NCI-H146 treated with DMSO at 0.1 percent for 48 hours (cell line): ENCODE results near the gene RITA1.

ENCODE experiments used
- DNase-seq: peaks from one replicate; lab custom pipeline; 2025; ENCODE audit not compliant: unreplicated experiment; lab: John Stamatoyannopoulos, UW

The RITA1 gene

GRCh38 chr12:113152835-113153814 is 32.4 kb upstream of the RITA1 start:
- peak; percentile 50 for DNase-seq

GRCh38 chr12:113154351-113154973 is 31.1 kb upstream of the RITA1 start:
- DNase-seq: peak; percentile 21

GRCh38 chr12:113155060-113155459 is 30.5 kb upstream of the RITA1 start:
- DNase-seq: no peak

- DNase-seq: no peak
Observed at GRCh38 chr12:113155646-113156045, 29.9 kb upstream of the RITA1 start.

- DNase-seq: no peak
Observed at GRCh38 chr12:113157218-113157859, 28.2 kb upstream of the RITA1 start.

- no peak for DNase-seq
Observed at GRCh38 chr12:113158439-113159203, 26.9 kb upstream of the RITA1 start.

- no peak for DNase-seq
Observed at GRCh38 chr12:113159937-113160336, 25.6 kb upstream of the RITA1 start.

- DNase-seq: no peak
Observed at GRCh38 chr12:113161415-113162016, 24.0 kb upstream of the RITA1 start.

GRCh38 chr12:113162102-113163029 is 23.2 kb upstream of the RITA1 start:
- DNase-seq: no peak

- no peak for DNase-seq
Observed at GRCh38 chr12:113163030-113163360, 22.5 kb upstream of the RITA1 start.

GRCh38 chr12:113164014-113164413 is 21.5 kb upstream of the RITA1 start:
- no peak for DNase-seq

- DNase-seq: no peak
Observed at GRCh38 chr12:113165521-113166450, 19.7 kb upstream of the RITA1 start.

GRCh38 chr12:113167868-113168267 is 17.7 kb upstream of the RITA1 start:
- no peak for DNase-seq

- no peak for DNase-seq
Observed at GRCh38 chr12:113169697-113170096, 15.8 kb upstream of the RITA1 start.

GRCh38 chr12:113170457-113170856 is 15.1 kb upstream of the RITA1 start:
- DNase-seq: no peak

GRCh38 chr12:113170926-113171325 is 14.6 kb upstream of the RITA1 start:
- no peak for DNase-seq

- no peak for DNase-seq
Observed at GRCh38 chr12:113171543-113171942, 14.0 kb upstream of the RITA1 start.

GRCh38 chr12:113172185-113172584 is 13.3 kb upstream of the RITA1 start:
- no peak for DNase-seq
